ENCODE data around the gene MAP3K13.

The MAP3K13 gene

GRCh38 chr3:185430375-185430774, 67.4 kb downstream of the MAP3K13 start:
- Histone ChIP-seq H3K36me3 (ENCODE audit: insufficient read depth, low read length) (no peaks in the 10 kb centered on the region), H3K9ac (ENCODE audit: low read length) (no peak overlapping the region), H3K9me3 (ENCODE audit: low read length) (no peaks in the 10 kb centered on the region), H4K20me1 (ENCODE audit: insufficient read depth, low read length) (no peaks in the 10 kb centered on the region), H3K27ac (ENCODE audit: low read depth, low read length, poor library complexity, severe bottlenecking) (no peak overlapping the region), H3K79me2 (ENCODE audit: insufficient read depth, low read length) (no peaks in the 10 kb centered on the region), H3K4me2 (ENCODE audit: low read length) (no peak overlapping the region), H3K4me3 (ENCODE audit: low read depth, low read length, poor library complexity, severe bottlenecking) (no peak overlapping the region), H3K4me1 (ENCODE audit: insufficient read depth, low read length, severe bottlenecking) (no peaks in the 10 kb centered on the region), H2AFZ (ENCODE audit: low read length) (no peak overlapping the region), H3F3A (ENCODE audit: insufficient read depth, low read length) (no peaks in the 10 kb centered on the region), H3K9me2 (ENCODE audit: low read depth, low read length) (no peaks in the 10 kb centered on the region), H3K27me3 (ENCODE audit: insufficient read depth, low read length) (no peaks in the 10 kb centered on the region)
- no peak for TF ChIP-seq CTCF (IDR thresholded peaks at IDR 0.05; ENCODE audit: low read length)
- TF ChIP-seq EZH2 (IDR thresholded peaks at IDR 0.05; ENCODE audit: borderline replicate concordance, low read length), result no peak

DNA sequence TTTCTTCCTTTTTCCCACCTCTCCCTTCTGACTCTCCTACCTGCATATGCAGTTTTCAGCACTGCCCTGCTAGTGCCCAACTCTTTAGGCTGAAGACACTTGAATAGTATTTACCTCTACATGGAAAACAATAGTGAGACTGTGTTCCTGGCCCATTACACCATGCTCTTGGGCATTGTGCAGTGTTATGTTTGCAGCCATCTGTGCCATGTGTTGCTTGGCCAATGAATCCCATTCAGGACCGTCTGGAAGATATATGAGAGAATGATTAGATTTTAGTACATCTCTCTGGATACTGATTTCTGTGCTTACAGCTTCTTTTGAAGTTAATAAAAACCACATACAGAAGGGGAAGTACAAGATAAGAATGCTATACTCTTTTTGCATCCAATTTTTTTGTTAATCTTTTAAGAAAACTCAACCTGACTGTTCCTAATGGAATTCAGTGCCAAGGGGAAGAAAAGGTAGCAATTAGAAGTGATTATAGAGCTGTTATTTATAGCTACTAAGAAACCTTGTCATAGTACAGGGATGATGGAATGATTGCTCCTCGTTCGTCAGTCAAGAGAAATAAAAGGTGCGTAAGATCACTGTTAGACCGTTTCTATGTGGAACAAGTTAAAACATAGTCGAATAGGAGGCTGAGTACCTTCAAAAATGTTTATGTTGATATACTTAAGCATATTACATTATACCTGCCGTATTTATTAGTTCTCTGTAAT, 77.0 kb downstream of the MAP3K13 start:
- no peak overlapping the region for H3K4me2 ChIP-seq (ENCODE audit: low read length)
- no peaks in the 10 kb centered on the region for H3F3A ChIP-seq (ENCODE audit: insufficient read depth, low read length)
- H2AFZ ChIP-seq (ENCODE audit: low read length), result no peak overlapping the region
- no peaks in the 10 kb centered on the region for H3K9me2 ChIP-seq (ENCODE audit: low read depth, low read length)
- no peak overlapping the region for H3K9ac ChIP-seq (ENCODE audit: low read length)
- no peak overlapping the region for H3K27ac ChIP-seq (ENCODE audit: low read depth, low read length, poor library complexity, severe bottlenecking)
- no peaks in the 10 kb centered on the region for H3K36me3 ChIP-seq (ENCODE audit: insufficient read depth, low read length)
- no peak overlapping the region for H3K4me3 ChIP-seq (ENCODE audit: low read depth, low read length, poor library complexity, severe bottlenecking)
- H3K79me2 ChIP-seq (ENCODE audit: insufficient read depth, low read length), result no peaks in the 10 kb centered on the region
- H3K9me3 ChIP-seq (ENCODE audit: low read length), result no peaks in the 10 kb centered on the region
- no peaks in the 10 kb centered on the region for H4K20me1 ChIP-seq (ENCODE audit: insufficient read depth, low read length)
- TF ChIP-seq EZH2 (IDR thresholded peaks at IDR 0.05; ENCODE audit: borderline replicate concordance, low read length), result no peak
- no peaks in the 10 kb centered on the region for H3K27me3 ChIP-seq (ENCODE audit: insufficient read depth, low read length)
- no peaks in the 10 kb centered on the region for H3K4me1 ChIP-seq (ENCODE audit: insufficient read depth, low read length, severe bottlenecking)

DNA sequence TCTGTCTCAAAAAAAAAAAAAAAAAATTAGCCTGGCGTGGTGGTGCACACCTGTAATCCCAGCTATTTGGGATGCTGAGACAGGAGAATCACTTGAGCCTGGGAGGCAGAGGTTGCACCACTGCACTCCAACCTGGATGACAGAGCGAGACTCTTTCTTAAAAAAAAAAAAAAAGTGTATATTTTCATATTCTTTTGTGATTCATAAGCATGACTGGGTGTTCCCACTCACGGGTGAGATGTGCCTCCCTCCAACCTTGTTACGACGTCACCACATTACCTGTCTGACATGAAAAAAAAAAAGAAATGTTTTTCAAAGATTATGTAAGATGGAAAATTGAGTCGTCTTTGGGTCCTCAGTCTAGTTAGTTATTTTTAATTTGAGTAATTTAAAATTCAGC, 79.1 kb downstream of the MAP3K13 start:
- no peaks in the 10 kb centered on the region for H3K9me2 ChIP-seq (ENCODE audit: low read depth, low read length)
- H3K27me3 ChIP-seq (ENCODE audit: insufficient read depth, low read length), result no peaks in the 10 kb centered on the region
- H3K36me3 ChIP-seq (ENCODE audit: insufficient read depth, low read length), result no peaks in the 10 kb centered on the region
- H3K79me2 ChIP-seq (ENCODE audit: insufficient read depth, low read length), result no peaks in the 10 kb centered on the region
- H3K4me3 ChIP-seq (ENCODE audit: low read depth, low read length, poor library complexity, severe bottlenecking), result no peak overlapping the region
- no peaks in the 10 kb centered on the region for H3K9me3 ChIP-seq (ENCODE audit: low read length)
- no peak overlapping the region for H3K4me2 ChIP-seq (ENCODE audit: low read length)
- no peak overlapping the region for H3K27ac ChIP-seq (ENCODE audit: low read depth, low read length, poor library complexity, severe bottlenecking)
- no peaks in the 10 kb centered on the region for H3K4me1 ChIP-seq (ENCODE audit: insufficient read depth, low read length, severe bottlenecking)
- no peaks in the 10 kb centered on the region for H4K20me1 ChIP-seq (ENCODE audit: insufficient read depth, low read length)
- TF ChIP-seq EZH2 (IDR thresholded peaks at IDR 0.05; ENCODE audit: borderline replicate concordance, low read length), result no peak
- H2AFZ ChIP-seq (ENCODE audit: low read length), result no peak overlapping the region
- H3F3A ChIP-seq (ENCODE audit: insufficient read depth, low read length), result no peaks in the 10 kb centered on the region
- no peak overlapping the region for H3K9ac ChIP-seq (ENCODE audit: low read length)

GRCh38 chr3:185444329-185444728, 81.4 kb downstream of the MAP3K13 start:
- H3K27me3 ChIP-seq (ENCODE audit: insufficient read depth, low read length), result no peaks in the 10 kb centered on the region
- H3F3A ChIP-seq (ENCODE audit: insufficient read depth, low read length), result no peaks in the 10 kb centered on the region
- H3K9me2 ChIP-seq (ENCODE audit: low read depth, low read length), result no peaks in the 10 kb centered on the region
- no peak overlapping the region for H3K4me2 ChIP-seq (ENCODE audit: low read length)
- TF ChIP-seq EZH2 (IDR thresholded peaks at IDR 0.05; ENCODE audit: borderline replicate concordance, low read length) (no peak), CTCF (IDR thresholded peaks at IDR 0.05; ENCODE audit: low read length) (no peak)
- H4K20me1 ChIP-seq (ENCODE audit: insufficient read depth, low read length), result no peaks in the 10 kb centered on the region
- H3K27ac ChIP-seq (ENCODE audit: low read depth, low read length, poor library complexity, severe bottlenecking), result no peak overlapping the region
- no peak overlapping the region for H2AFZ ChIP-seq (ENCODE audit: low read length)
- H3K79me2 ChIP-seq (ENCODE audit: insufficient read depth, low read length), result no peaks in the 10 kb centered on the region
- no peaks in the 10 kb centered on the region for H3K4me1 ChIP-seq (ENCODE audit: insufficient read depth, low read length, severe bottlenecking)
- no peaks in the 10 kb centered on the region for H3K36me3 ChIP-seq (ENCODE audit: insufficient read depth, low read length)
- H3K9ac ChIP-seq (ENCODE audit: low read length), result no peak overlapping the region
- no peaks in the 10 kb centered on the region for H3K9me3 ChIP-seq (ENCODE audit: low read length)
- H3K4me3 ChIP-seq (ENCODE audit: low read depth, low read length, poor library complexity, severe bottlenecking), result no peak overlapping the region
